NCI-H748 (cell line): ENCODE data around the gene SORBS2.
A peak's percentile ranks its signal among the peaks of the same experiment; 100 is the strongest.

ENCODE experiments used
- DNase-seq: peaks from one replicate; lab custom pipeline; 2025; ENCODE audit not compliant: unreplicated experiment; lab: John Stamatoyannopoulos, UW

SORBS2 gene

DNA sequence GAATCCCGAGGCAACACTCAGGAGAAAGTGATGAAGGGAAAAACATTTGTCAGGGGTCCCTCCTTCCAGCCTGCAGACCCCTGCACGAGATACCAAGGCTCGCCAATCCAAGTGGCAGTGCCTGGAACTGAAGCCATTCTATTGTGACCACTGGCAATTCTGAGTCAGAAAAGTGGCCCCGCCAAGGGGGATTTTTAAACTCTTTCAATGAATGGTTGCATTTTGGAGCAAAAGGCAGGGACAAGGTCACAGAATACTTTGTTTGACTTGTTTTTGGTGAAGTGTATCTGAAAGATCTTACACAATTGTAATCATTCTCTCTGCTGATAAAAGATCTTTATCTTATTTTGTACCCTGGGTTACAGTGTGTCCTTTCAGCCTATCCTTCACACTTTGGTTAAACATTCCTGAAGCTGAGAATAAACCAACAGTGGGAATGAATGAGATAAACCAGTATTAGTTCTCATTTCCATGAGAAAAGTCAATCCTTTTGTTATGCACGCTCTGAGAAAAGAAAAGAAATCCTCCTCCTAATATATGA, 160.8 kb downstream of the SORBS2 start:
- no peak for DNase-seq

GRCh38 chr4:185648631-185649030, 163.4 kb downstream of the SORBS2 start:
- DNase-seq, result no peak

GRCh38 chr4:185645403-185645802, 166.6 kb downstream of the SORBS2 start:
- no peak for DNase-seq

DNA sequence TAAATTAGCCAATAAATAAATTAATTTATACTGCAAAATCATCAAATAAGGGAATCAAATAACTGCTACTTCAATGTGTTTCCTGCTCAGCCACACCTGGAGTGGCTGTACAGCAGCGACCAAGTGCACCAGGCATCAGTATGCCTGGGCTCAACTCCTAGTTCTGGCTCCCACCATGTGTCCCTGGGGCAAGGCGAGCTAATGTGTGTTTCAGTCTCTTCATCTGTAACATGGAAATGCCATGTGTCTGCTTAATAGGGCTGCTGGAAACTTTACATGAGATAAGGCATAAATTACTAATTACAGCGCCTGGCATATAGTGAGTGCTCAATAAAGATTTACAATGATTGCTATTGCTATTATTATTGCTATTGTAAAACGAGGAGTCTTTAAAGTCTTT, 167.6 kb downstream of the SORBS2 start:
- no peak for DNase-seq

- no peak for DNase-seq
These were observed 169.1 kb downstream of the SORBS2 start for GRCh38 chr4:185642907-185643306.

DNA sequence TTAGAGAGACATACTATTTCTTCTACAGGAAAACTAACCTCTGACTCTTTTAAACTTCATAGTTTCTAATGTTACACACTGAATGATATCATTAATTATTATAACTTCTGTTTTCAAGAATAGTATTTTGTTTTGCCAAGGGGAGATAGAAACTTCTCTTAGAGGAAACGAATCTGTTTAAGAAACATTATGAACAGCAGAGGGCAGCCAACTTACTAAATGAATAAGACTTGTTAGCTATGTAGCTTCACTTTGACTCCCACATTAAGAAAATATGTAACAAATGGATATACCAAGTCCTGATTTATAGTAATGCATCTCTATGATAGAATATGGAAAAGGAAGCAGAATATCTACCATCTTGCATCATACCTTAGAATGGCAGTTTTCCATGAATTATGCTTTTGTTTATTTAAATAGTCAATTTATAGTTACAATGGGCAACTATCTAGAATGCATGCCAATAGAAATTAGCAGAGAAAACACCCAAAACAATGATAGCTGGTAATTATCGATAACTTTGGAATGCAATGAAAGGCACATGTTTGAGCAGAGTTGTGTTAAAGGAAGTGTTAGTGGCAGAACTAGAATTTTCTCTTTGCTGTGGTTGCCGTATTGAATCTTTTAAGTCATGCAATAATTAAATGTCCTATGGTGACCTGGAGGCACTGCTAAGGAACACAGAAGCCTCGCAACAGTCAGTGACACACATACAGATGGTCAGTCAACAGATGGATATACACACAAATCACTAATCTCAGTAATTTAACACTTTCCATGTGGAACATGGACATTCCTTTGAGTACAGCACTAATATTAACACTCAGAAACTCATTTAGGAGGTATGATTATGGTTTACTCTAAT, 171.0 kb downstream of the SORBS2 start:
- DNase-seq, result peak; percentile 69

- peak; percentile 30 for DNase-seq
These were observed 173.3 kb downstream of the SORBS2 start for GRCh38 chr4:185638548-185639301.

GRCh38 chr4:185638093-185638492, 173.9 kb downstream of the SORBS2 start:
- DNase-seq, result peak; percentile 33

GRCh38 chr4:185637163-185637875, 174.7 kb downstream of the SORBS2 start:
- peak; percentile 68 for DNase-seq

DNA sequence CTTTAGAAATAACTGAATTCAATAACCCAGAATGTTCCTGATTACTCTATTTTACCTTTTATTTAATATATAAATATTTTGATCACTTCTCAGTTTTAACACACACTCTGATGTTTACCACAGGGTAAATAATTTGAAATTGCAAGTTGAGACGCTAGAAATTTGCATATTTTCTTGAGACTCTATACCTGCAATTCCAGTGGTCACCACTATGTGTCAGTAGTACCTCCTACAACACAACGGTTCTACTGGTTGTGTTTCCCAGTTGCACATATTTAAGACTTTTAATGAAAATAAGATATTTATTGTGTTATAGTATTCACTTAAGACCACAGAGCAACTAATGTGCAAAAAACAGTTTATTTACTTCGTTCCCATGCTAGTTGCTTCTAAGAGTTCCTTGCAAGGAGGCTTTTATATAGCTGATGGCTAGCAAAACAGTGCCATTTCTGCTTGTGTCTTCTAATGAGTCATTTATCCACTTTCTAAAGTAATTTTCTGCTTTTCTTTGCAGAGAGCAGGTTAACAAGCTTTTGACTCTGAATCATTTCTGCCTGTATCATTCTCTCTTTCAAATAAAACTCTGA, 177.8 kb downstream of the SORBS2 start:
- DNase-seq, result peak; percentile 9

DNA sequence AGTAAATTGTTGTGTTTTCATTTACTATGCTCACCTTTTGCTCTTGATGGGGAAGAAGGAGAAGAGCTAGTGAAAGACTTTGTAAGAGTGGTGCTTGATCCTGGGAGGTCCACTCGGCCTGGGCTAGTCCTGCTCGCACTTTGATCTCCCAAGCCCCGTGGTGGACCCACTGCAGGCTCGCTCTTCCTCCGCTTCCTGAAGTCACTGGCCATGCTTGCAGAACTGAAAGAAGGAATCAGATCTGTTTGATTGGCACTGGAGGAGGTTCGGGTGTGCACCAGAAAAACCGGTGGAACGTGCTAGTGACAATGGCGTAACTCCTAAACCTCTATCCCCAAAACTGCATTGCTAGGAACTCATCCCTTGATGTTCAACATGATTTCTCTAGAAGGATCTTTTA, 185.2 kb downstream of the SORBS2 start:
- no peak for DNase-seq

DNA sequence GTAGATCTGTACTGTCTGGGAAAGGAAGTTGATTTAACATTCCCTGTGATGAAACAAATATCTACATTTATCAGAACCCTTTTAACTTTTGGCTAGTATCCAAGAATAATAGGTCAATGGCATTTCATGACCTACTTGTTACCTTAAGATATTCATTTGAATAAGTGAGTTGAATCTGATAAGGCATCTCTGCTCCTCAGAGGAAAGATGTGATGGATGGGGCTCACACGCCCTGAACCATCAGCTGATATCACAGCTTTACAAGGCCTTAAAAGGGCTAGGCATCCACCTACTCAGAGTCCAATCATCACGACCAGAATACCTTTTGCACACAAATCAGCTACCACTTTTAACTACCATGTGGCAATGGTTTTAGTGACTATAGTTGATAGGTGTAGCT, 186.5 kb downstream of the SORBS2 start:
- DNase-seq, result no peak

- no peak for DNase-seq
These were observed 187.8 kb downstream of the SORBS2 start for GRCh38 chr4:185624259-185624589.

DNA sequence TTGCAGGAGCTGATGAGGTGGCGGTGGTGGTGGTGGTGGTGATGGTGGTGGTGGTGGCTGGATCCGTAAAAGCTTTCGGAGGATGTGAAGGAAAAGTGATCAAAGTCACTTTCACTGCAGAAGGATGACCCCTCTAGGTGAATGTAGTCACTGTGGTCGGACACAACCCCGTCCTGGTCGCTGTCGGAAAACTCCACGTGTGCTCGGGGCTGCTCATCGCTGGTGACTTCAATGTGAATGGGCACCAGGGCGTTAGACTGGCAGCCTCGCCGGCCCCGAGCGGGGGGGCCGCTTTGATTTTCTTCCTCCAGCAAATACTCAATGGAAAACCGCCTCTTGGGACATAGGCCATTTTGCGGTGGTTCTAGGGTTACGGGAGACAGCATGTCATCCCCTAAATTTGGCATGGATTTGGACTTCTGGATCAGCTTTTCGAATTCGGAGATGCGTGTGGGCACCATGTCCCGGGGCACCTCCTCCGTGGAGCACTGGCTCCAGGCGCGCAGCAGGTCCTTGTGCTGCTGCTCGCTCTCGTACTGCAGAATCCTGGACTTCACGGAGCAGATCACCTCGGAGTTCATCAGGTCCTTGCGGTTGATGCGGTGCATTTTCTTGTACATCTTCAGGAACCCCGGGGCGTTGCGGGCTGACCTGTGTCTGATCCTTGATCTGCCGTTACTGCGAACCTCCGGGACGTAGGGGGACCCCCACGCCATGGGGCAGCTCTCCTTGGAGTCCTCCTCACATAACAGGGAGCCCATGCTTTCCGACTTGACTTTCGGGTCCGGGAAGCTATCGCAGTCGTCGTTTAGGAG, 188.3 kb downstream of the SORBS2 start:
- DNase-seq, result no peak

GRCh38 chr4:185608185-185608584, 203.8 kb downstream of the SORBS2 start:
- no peak for DNase-seq

GRCh38 chr4:185602397-185602796, 209.6 kb downstream of the SORBS2 start:
- no peak for DNase-seq

DNA sequence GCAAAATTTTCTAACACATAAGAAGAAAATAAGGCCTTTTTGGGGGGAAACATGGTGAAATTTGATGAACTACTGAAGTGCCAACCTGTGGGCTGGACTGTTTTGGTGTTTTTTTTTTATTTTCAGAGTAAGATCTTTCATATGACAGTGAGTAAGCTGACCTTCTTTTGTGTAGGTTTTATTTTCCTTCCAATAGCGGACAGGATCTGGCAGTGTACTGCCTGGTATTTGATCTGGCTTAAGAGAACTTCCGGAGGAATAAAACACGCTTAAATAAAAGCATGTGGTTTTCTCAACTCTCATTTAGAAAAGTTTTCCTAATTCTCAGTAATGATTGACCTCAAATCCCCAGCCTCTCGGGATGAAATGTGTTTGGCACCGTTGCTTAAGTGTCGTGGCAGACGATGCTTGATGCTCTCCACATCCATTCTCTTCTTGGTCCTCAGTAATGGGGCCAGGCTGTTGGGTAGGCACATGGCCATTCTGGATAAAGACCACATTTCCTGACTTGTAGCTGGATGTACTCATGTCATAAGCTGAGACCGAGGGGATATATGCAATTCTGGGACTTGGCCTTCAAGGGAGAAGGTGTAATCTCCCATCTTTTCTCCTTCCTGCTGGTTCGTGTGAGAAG, 211.1 kb downstream of the SORBS2 start:
- DNase-seq, result no peak

DNA sequence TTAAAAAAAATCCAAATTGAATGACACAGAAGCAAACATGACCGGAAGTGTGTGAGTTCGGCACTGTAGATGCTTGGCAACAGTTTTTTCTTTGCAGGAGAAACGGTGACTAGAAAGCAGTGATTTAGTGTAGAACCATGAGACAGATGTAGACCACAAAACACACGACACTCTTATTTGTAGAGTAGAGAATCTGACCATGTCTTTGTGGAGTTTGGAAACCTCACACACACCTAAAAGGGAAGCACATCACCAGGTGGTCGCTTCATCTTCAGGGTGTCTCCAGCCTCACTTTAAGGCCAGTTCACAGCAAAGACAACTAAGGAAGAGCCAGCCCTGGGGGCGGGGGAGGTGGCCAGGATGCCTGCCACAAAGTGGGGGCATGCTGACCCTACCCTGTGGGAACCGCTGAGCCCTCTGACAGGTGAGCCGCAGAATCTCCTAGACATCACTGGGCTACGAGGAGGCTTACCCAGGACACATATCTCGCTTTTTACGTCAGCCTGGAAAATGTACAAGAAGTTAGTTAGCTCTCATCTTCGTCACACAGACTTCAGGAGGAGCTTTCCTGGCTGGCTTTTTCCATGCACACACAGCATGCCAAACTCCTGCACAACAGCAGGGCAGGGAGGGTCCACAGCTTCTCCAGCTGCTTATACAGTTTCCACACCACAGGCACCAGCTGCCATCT, 212.3 kb downstream of the SORBS2 start:
- DNase-seq, result no peak

- peak; percentile 4 for DNase-seq
These were observed 213.0 kb downstream of the SORBS2 start for GRCh38 chr4:185598846-185599552.
